NCI-H1092 (cell line): ENCODE results near the gene SMIM5.
"Not testable (repeated sequence)": the region's sequence is repeated elsewhere in the genome, so short reads cannot be mapped to it uniquely, and the experiment has no call there.

Experiments used
- DNase-seq: peaks from one replicate; lab custom pipeline; 2025; lab: John Stamatoyannopoulos, UW

The SMIM5 gene, protein sequence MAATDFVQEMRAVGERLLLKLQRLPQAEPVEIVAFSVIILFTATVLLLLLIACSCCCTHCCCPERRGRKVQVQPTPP

GRCh38 chr17:75632863-75633485, at the start of gene SMIM5:
Gene SMIM5, plus strand, starts transcription at chr17:75633434. Its CDS starts 6,768 bp downstream, at chr17:75640202.
- peak; percentile 16 for DNase-seq

DNA sequence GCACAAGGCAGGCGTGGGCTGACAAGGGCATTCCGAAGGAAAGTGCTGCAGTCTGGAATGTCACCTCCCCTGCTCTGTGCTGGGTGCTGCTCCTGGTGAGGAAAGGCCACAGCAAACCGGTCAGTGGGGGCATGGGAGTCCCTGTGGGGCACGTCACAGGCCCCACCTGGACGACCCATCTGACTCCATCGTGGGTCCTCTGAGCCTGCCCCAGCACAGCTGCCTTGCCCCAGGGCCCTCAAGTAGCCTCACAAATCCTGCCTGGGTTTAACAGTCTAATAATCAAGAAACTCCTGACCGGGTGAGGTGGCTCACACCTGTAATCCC, 48.4 kb upstream of the SMIM5 start:
- DNase-seq: no peak

DNA sequence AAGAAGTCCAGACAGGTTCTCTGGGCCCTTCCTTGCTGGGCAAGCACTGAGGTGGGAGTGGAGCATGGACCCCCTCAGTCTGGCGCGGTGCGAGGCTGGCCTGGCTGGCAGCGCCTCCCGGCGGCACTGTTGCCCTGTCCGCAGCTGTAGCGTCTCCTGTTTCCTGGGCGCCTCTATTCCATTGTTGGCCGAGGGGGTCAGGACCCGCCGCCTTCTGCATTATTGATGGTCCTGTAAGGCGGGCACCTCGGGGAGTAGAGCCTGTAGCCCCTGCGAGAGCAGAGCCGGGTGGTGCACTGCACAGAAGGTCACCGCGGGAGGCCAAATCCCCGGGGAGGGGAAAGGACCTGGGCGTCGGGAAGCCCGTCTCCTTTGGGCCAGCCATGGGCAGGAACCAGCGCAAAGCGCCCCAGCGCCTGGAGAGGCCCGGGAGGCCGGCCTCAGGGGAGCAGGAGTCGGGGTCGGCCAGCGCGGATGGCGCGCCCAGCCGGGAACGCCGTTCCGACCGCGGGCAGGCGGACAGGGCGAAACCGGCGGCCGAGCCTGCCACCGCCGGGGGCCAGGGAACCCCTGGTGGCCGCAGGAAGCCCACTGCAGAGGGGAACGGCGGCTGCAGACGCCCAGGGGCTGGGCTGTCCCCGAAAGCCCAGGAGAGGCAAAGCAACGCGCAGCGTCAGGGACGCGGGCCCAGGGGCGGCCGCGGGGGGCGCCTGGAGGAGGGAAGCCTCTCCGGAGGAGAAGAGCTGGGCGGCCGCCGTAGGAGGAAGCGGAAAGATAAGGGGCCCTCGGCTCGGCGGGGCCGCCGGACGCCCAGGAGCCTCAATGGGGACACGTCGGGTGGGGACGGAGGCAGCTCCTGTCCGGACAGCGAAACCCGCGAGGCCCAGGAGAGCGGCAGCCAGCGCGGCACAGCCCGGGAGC, 45.3 kb upstream of the SMIM5 start, which contains the start of gene MYO15B:
MYO15B (plus strand) TSS at position 126 of the 921 bp plus-strand sequence; CDS start at position 384, 258 bp downstream.
- peak; percentile 55 for DNase-seq

- DNase-seq: no peak
Measured at GRCh38 chr17:75588596-75589011, 44.6 kb upstream of the SMIM5 start.

DNA sequence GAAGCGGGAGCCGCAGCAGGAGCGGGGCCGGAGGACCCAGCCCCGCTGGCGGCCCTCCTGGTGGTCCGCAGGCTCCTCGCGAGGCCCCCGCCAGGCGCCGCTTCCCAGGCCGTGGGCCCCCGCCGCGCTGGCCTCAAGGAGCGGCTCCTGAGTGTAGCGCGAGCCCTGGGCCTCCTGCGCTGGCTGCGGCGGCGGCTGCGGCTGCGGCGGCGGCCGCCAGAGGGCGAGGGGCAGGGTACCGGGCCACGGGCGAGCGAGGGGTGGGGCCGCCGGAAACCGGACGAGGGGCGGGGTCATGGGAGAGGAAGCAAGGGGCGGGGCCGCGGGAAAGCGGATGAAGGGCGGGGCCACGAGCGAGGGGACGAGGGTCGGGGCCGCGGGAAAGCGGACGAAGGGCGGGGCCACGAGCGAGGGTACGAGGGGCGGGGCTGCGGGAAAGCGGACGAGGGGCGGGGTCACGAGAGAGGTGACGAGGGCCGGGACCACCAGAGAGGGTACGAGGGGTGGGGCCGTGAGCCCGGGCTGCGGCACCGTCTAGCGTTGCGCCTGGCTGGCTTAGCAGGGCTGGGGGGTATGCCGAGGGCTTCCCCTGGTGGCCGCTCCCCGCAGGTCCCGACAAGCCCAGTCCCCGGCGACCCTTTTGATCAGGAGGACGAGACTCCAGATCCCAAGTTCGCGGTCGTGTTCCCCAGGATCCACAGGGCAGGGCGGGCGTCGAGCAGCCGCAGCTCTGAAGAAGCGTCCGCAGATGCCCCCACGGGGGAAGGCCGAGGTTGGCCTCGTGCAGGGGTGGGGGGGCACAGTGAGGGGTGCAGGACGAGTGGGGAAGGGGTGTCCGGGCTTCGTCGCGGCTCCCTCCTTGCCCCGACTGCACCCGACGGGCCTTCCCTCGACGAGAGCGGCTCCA, 44.0 kb upstream of the SMIM5 start:
- DNase-seq: peak; percentile 86

DNA sequence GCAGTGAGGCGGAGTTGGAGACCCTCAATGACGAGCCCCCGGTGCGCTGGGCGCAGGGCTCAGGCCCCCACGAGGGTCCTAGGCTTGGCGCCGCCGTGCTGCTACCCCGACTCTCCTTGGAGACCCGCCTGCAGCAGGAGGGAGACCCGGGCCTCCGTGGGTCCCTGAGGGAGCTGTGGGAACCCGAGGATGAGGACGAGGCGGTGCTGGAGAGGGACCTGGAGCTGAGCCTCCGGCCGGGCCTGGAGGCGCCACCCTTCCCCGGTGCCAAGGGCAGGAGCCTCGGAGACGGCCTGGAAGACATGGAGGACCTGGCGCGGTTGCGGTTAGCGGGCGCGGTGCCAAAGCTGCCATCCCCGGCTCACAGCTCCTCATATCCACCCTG, 43.3 kb upstream of the SMIM5 start:
- no peak for DNase-seq

- DNase-seq: no peak
Measured at GRCh38 chr17:75590314-75590761, 42.9 kb upstream of the SMIM5 start.

DNA sequence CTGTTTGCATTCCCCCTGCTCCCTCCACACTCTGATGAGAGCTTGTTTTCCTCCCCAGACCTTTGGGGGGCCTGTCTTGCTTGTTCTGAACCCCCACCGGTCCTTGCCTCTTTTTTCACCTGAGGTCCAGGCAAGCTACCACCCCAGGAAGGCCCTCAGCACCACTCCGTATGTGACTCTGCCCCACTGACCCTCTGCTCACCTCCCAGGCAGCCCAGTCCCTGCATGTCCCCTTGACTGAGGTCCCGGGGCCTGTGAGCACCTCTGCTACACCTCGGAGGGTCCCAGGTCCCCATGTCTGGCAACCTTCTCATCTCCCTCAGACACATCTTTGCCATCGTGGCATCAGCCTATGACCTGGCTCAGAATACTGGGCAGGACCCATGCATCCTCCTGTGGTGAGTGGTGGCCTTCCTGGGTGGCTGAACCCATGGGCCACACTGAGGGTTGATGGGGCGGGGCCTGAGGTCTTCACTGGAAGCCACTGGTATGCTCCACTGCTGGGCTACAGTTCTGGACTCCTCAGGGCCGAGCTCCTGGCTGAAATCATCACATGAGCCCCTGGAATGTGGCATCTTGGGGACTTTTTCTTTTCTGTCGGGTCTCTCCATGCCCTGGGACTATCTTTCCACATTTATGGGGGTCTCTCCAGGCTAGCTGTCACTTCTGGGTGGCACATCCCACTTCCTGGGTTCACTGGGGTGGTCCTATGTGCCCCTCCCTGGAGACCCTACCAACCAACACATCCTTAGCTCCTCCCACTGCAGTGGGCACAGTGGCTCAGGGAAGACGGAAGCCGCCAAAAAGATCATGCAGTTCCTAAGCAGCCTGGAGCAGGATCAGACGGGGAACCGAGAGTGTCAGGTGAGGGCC, 42.1 kb upstream of the SMIM5 start:
- DNase-seq: no peak

DNA sequence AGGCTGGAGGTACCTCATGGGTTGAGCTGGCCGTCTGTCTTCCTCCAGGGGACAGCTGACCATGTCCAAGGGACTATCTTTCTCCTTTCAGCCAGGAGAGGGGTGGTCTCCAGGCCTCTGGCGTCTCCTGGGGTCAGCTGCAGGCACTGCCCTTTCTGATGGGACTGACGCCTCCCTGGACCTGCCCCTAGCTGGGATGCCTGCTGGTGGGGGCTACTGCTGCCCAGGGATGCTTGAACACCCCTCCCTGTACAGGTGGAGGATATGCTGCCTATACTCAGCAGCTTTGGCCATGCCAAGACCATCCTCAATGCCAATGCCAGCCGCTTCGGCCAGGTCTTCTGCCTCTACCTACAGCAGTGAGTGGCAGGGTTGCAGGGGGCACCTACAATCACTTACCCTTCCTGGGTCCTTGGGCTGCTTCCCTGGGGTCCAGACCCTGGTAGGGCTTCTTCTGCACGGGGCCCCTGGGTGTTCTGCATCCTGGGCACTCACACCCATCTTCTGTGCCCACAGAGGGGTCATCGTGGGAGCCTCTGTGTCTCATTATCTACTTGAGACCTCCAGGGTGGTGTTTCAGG, 41.4 kb upstream of the SMIM5 start:
- no peak for DNase-seq

DNA sequence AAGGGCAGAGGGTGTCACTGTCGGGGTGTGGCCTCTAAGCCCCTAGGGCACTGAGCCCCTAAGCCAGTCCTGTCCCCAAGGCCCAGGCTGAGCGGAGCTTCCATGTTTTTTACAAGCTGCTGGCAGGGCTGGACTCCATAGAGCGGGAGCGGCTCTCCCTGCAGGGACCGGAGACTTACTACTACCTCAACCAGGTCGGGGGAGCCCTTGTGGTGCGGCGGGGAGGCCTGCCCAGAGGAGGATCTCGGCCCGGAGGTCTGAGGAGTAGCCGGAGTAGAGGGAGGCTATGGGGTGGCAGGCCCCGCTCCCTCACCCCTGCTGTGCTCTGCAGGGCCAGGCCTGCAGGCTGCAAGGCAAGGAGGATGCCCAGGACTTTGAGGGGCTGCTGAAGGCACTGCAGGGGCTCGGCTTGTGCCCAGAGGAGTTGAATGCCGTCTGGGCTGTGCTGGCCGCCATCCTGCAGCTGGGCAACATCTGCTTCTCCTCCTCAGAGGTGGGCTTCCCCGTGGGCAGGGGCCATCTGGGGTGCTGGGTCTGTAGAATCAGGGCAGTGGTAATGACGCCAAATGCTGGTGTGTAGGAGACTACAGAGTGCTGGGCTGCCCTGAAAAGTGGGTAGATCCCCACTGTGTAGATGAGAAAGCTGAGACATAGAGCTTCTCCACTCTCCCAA, 40.8 kb upstream of the SMIM5 start:
- no peak for DNase-seq

DNA sequence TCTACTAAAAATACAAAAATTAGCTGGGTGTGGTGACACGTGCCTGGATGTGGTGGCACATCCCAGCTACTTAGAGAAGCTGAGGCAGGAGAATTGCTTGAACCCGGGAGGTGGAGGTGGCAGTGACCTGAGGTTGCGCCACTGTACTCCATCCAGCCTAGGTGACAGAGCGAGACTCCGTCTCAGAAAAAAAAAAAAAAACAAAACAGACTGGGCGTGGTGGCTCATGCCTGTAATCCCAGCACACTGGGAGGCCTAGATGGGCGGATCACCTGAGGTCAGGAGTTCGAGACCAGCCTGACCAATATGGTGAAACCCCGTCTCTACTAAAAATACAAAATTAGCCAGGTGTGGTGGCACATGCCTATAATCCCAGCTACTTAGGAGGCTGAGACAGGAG, 39.8 kb upstream of the SMIM5 start:
- DNase-seq: not testable (repeated sequence)

DNA sequence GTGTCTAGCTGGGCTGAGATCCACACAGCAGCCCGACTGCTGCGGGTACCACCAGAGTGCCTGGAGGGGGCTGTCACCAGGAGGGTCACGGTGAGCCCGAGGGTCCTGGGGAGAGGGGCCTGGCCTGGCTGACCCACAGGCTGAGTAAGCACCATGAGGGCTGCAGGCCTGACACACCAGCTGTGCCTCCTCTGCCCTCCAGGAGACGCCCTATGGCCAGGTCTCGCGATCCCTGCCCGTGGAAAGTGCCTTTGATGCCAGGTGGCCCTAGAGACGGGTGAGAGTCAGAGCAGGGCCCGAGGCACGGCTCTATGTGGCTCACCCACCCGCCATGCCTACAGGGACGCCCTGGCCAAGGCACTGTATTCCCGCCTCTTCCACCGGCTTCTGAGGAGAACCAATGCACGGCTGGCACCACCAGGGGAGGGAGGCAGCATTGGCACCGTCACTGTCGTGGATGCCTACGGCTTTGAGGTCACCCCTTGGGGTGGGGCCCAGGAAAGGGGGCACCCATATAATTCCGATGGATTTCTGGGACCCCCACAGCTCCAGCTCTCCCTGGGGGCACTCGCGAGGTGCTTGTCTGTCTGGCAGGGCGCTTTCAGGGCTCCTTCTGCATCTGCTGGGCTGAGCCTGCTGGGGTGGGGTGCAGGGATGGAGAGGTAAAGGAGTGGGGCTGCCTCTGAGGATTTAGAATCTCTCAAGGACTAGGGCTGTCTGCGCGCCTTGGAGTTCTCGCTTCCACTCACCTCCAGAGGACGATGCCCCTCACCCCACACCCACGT, 38.5 kb upstream of the SMIM5 start:
- DNase-seq: peak; percentile 27

GRCh38 chr17:75595284-75595919, 37.8 kb upstream of the SMIM5 start:
- no peak for DNase-seq

- no peak for DNase-seq
Measured at GRCh38 chr17:75595920-75596313, 37.3 kb upstream of the SMIM5 start.

DNA sequence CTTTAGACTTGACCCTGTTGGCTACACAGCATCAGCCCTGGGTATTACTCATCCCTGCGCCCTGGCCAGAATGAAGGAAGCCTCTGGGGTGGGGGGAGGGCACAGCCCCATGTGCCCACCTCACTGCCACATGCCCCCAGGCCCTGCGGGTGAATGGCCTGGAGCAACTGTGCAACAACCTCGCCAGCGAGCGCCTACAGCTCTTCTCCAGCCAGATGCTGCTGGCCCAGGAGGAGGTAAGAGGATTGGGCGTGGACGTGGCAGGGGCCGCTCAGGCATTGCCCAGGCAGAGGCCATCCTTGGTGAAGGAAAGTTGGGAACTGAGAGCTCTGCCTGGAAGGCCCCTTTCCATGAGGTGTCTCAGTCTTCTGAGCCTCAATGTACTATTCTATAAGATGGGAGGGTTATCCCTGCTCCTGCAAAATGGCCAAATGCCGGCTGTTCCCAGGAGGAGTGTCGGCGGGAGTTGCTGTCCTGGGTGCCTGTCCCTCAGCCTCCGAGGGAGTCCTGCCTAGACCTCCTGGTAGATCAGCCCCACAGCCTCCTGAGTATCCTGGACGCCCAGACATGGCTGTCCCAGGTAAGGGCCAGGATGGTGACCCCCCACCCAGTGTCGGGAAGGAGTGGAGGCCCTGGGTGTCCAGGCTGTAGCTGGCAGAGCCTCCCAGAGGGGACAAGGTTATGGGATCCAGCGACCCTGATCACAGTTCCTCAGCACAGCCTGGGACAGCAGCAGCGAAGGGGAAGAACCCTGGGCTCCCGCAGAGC, 36.7 kb upstream of the SMIM5 start:
- no peak for DNase-seq

DNA sequence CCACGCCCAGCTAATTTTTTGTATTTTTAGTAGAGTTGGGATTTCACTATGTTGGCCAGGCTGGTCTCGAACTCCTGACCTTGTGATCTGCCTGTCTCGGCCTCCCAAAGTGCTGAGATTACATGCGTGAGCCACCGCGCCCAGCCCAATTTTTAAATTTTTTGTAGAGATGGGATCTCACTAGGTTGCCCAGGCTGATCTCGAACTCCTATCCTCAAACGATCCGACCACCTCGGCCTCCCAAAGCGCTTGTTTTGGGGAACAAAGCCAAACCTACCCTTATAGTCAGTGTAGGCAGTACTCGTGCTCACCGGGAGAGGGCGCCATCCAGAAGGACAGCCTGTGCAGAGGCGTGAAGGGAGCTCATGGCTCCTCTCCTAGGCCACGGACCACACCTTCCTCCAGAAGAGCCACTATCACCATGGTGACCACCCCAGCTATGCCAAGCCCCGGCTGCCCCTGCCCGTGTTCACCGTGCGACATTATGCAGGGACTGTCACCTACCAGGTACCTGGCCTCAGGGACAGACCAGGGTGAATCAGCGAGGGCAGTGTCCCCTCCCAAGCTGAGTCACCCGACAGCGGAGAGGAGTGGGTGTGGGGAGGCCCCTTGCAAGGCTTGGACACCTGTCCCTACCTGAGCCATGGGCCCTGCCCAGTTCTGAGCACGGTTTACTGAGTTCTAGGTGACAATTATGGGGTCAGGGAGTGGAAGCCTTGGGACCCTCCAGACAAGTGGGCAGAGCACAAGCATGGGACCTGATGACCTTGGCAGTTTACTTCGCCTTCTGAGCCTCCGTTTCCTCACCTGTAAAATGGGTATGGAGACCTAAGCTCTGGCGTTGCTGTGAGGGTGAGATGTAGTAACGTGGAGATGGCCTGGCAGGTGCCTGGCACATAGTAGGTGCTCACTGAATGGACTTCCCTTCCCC, 31.9 kb upstream of the SMIM5 start:
- peak; percentile 38 for DNase-seq

- DNase-seq: no peak
Measured at GRCh38 chr17:75602644-75603043, 30.6 kb upstream of the SMIM5 start.
